ENCODE data around the gene PLEKHJ1. TPM values are rescaled to one million over a fixed set of nuclear protein-coding genes. Genes with fewer than 3 reads are reported as not detected.

Gene PLEKHJ1
- total RNA-seq, 1 experiment from 2014 or later: 94.8 TPM

DNA sequence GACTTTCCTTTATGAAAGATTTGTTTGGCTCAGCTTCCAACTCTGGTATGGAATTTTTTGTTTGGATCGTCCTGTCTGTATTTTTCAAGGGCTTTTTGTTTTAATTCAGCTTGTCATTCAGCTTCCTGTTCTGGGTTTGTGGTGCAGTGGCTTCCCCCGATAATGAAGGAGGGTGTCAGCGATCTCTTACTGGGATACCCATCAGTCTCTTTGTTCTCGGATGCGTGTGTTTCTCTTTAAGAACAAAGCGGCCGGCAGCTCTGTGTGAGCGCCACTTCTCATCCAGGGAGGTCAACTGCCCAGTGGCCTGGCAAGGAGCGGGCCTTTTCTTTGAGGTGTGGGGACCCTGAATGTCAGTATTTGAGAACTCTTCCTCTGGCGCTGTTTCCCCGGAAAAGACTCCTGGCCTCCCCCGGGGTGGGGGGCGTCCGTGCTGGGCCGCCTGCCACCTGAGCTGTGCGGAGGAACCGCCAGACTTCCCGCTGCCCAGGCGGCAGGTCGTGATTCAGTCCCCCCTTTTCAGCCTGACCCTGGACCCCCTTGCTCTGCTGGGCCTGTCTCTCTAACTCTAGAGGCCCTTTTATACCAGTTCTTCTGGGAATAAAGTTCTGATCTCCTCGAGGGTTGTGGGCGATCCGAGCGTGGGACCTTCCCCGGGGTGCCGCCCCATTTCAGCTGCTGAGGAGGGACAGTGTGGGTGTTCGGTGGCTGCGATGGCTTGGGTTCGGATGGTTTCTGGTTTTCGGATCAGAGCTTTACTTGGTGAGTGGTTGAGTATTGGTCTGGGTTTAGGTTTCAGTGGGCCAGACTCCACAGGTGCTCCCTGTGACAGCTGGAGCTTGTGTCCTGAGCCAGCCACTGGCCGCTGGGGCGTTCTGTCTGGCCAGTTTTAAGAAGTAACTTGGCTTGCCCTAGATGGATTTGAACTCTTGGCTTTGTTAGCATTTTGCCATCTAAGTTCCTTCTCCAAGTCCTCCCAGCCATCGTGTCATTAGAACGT, 3.9 kb upstream of the PLEKHJ1 start:
- POLR2A ChIA-PET (ENCODE audit: unreplicated experiment): no interaction called here
- H3K27ac ChIP-seq (ENCODE audit: low read length): no peak overlapping the region
- no peaks in the 10 kb centered on the region for H3K27me3 ChIP-seq (ENCODE audit: low read length)
- H3K9ac ChIP-seq (ENCODE audit: low read length): peak overlapping the region; percentile 99
- peaks cover 62% of the 10 kb centered on the region for H4K20me1 ChIP-seq (ENCODE audit: low read length)
- peak overlapping the region; percentile 92 for H3K4me2 ChIP-seq (ENCODE audit: low read length)
- TF ChIP-seq EZH2phosphoT487 (IDR thresholded peaks at IDR 0.05; ENCODE audit: borderline replicate concordance, low read length) (no peak), CTCF (conservative IDR thresholded peaks at IDR 0.05; ENCODE audit: low read depth, low read length) (no peak), EZH2 (IDR thresholded peaks at IDR 0.05; ENCODE audit: low read length, unreplicated experiment) (no peak)
- peaks cover 85% of the 10 kb centered on the region for H3K79me2 ChIP-seq (ENCODE audit: low read length)
- ATAC-seq (no peak), DNase-seq (no peak)
- H3K9me3 ChIP-seq (ENCODE audit: low read length): no peaks in the 10 kb centered on the region
- peaks cover 8% of the 10 kb centered on the region for H3K36me3 ChIP-seq (ENCODE audit: low read depth, low read length)
- BruUV-seq (replicated peaks): no TSS peak
- peak overlapping the region; percentile 98 for H3K4me3 ChIP-seq (ENCODE audit: low read length)
- peaks cover 31% of the 10 kb centered on the region for H3K4me1 ChIP-seq (ENCODE audit: insufficient read depth, low read length)
- no peaks in the 10 kb centered on the region for H3K9me2 ChIP-seq (replicated peaks; ENCODE audit: low read length)
- no peaks in the 10 kb centered on the region for H3F3A ChIP-seq (ENCODE audit: low read length, unreplicated experiment)
- CTCF ChIA-PET: interaction anchor here (0.7 kb wide), 1 partner anchor 93 kb away, joined by 13 read pairs; no protein-coding TSS in a partner anchor
- intact Hi-C loops (cut with micrococcal nuclease): loop anchor here (5.0 to 10.0 kb wide), 2 partner anchors 73 to 75 kb away; no protein-coding TSS in a partner anchor
- H2AFZ ChIP-seq (ENCODE audit: low read length): no peak overlapping the region

GRCh38 chr19:2239173-2239572, 3.0 kb upstream of the PLEKHJ1 start:
- Histone ChIP-seq H3K27me3 (ENCODE audit: low read length) (no peaks in the 10 kb centered on the region), H3K4me3 (ENCODE audit: low read length) (peak overlapping the region; percentile 98), H3K4me1 (ENCODE audit: insufficient read depth, low read length) (peaks cover 31% of the 10 kb centered on the region), H3K27ac (ENCODE audit: low read length) (no peak overlapping the region), H3K9me2 (replicated peaks; ENCODE audit: low read length) (no peaks in the 10 kb centered on the region), H4K20me1 (ENCODE audit: low read length) (peaks cover 62% of the 10 kb centered on the region), H2AFZ (ENCODE audit: low read length) (no peak overlapping the region), H3K4me2 (ENCODE audit: low read length) (peak overlapping the region; percentile 92), H3K9me3 (ENCODE audit: low read length) (no peaks in the 10 kb centered on the region), H3K9ac (ENCODE audit: low read length) (peak overlapping the region; percentile 99), H3K36me3 (ENCODE audit: low read depth, low read length) (peaks cover 3% of the 10 kb centered on the region; the same call in 1 of the 2 replicates), H3K79me2 (ENCODE audit: low read length) (peaks cover 94% of the 10 kb centered on the region), H3F3A (ENCODE audit: low read length, unreplicated experiment) (no peaks in the 10 kb centered on the region)
- POLR2A ChIA-PET (ENCODE audit: unreplicated experiment): no interaction called here
- CTCF ChIA-PET: interaction anchor here (0.7 kb wide), 1 partner anchor 93 kb away, joined by 13 read pairs; no protein-coding TSS in a partner anchor
- DNase-seq (no peak), ATAC-seq (no peak)
- no peak for TF ChIP-seq EZH2 (IDR thresholded peaks at IDR 0.05; ENCODE audit: low read length, unreplicated experiment)
- TF ChIP-seq EZH2phosphoT487 (IDR thresholded peaks at IDR 0.05; ENCODE audit: borderline replicate concordance, low read length): no peak
- TF ChIP-seq CTCF (conservative IDR thresholded peaks at IDR 0.05; ENCODE audit: low read depth, low read length): no peak
- intact Hi-C loops (cut with micrococcal nuclease): loop anchor here (5.0 to 10.0 kb wide), 2 partner anchors 72 to 76 kb away; no protein-coding TSS in a partner anchor
- no TSS peak for BruUV-seq (replicated peaks)
